Lung (tissue), 12 donors: ENCODE results near the gene TYW1. TPM values are rescaled to one million over a fixed set of nuclear protein-coding genes. Genes with fewer than 3 reads are reported as not detected.
"Not testable (repeated sequence)": the region's sequence is repeated elsewhere in the genome, so short reads cannot be mapped to it uniquely, and the experiment has no call there.

Experiments used
- ATAC-seq: fragments of 200-7000 bp; cut with Tn5 transposase; one replicate; pipeline ENCODE4 v1.9.1; 2020; ENCODE audit warnings: moderate number of reproducible peaks; ENCODE audit not compliant: insufficient read depth, low FRiP score
- DNase-seq, 3 donors: peaks; one replicate each; pipeline ENCODE4 v3.0.0-alpha.2; 2013 to 2017
- H3K27ac ChIP-seq, 2 donors: one replicate each; pipeline ENCODE4 v1.5.1; 2013; ENCODE audit warnings: mild to moderate bottlenecking in 2 of 2, moderate library complexity in 2 of 2, control low read depth in 1 of 2, inconsistent platforms in 1 of 2, low read depth in 1 of 2, low read length in 1 of 2
- H3K27me3 ChIP-seq, 3 donors: one replicate each; pipeline ENCODE4 v1.5.1; 2013; ENCODE audit warnings: low read length in 2 of 3; ENCODE audit not compliant: control insufficient read depth in 3 of 3, insufficient read depth in 3 of 3
- H3K36me3 ChIP-seq, 4 donors: one replicate each; pipeline ENCODE4 v1.5.1; 2013; ENCODE audit warnings: low read length in 4 of 4, mild to moderate bottlenecking in 1 of 4, moderate library complexity in 1 of 4; ENCODE audit not compliant: control insufficient read depth in 4 of 4, insufficient read depth in 4 of 4
- H3K4me1 ChIP-seq, 5 donors: one replicate each; pipeline ENCODE4 v1.5.1; 2013; ENCODE audit warnings: low read length in 5 of 5, mild to moderate bottlenecking in 2 of 5, moderate library complexity in 1 of 5; ENCODE audit not compliant: control insufficient read depth in 5 of 5, insufficient read depth in 5 of 5
- H3K4me3 ChIP-seq: one replicate; pipeline ENCODE4 v1.5.1; 2013; ENCODE audit warnings: mild to moderate bottlenecking, control low read depth, moderate library complexity
- H3K9ac ChIP-seq, 2 donors: one replicate each; pipeline ENCODE4 v1.5.1; 2013; ENCODE audit warnings: low read length in 2 of 2, control low read depth in 1 of 2; ENCODE audit not compliant: insufficient read depth in 1 of 2
- H3K9me3 ChIP-seq, 4 donors: one replicate each; pipeline ENCODE4 v1.5.1; 2013; ENCODE audit warnings: low read length in 3 of 4, mild to moderate bottlenecking in 1 of 4, moderate library complexity in 1 of 4; ENCODE audit not compliant: control insufficient read depth in 4 of 4, insufficient read depth in 3 of 4
- WGBS, 2 donors: extraction: QIAGEN DNeasy Blood & Tissue Kit; methylation state at CpG; one replicate each; pipeline ENCODE4 v1.1.7; 2013; 5-methylcytosine and 5-hydroxymethylcytosine counted together
- polyA plus RNA-seq, 2 donors: library from polyadenylated mRNA; stranded (reverse); fragments of 200-250 nt; gene quantifications; one replicate each; pipeline ENCODE4 v1.2.1, GENCODE V29; 2013
- total RNA-seq, 2 donors: library from RNA; depleted of rRNA in 1 of 2; stranded (reverse); fragments of >200 nt in 1 of 2; gene quantifications; one replicate each; pipeline ENCODE4 v1.2.1, GENCODE V29; 2014 to 2021
- TF ChIP-seq, protein P1 (sequence below): IDR thresholded peaks from 2 replicates; pipeline ENCODE4 v1.5.1; 2012; ENCODE audit warnings: mild to moderate bottlenecking; ENCODE audit errors: control extremely low read depth, extremely low read depth
- donor health status: control.
- donor health status: control.
- donor health status: Bipolar disorder and iron deficiency.
- donor health status: healthy.
- donor health status: DM: yes; HTN: yes; CAD: no.

The TYW1 gene
- total and polyA plus RNA-seq, 4 donors, result 6.1 to 27.1 (median 12.0) TPM

DNA sequence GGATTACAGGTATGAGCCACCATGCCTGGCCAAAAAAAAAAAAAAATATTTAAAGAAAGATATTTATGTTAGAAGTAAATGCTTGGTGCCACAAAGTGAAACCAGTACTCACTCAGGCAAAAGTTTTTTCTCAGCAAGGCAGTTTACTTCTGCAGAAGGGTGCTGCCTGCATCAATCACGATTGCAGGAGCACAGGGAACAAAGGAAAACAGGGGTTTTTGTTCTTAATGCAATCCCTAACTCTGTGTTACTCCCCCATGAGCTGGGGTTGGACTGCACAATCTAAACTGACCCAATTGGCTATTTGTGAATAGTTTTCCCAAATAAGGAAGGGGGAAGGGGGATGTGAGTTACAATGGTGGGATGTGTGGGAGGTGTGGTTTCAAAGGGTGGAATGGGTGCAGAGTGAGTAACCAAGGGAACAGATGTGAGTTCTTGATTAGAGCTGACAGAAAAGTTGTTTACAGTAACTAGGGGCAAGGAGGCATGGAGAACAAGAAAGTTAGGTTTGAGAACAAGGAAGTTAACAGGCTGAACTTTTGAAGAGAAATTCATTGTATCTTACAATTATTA is 255.4 kb downstream of the TYW1 start:
- WGBS, 2 donors, result 94 to 100% methylated on average over 1 of the region's 1 CpG
- Histone ChIP-seq H3K9me3 (peaks cover 0 to 6% (median 3%) of the 10 kb centered on the region in 4 donors), H3K4me3 (no peak overlapping the region), H3K36me3 (peaks cover 0 to 5% (median 3%) of the 10 kb centered on the region in 4 donors), H3K9ac (no peak overlapping the region), H3K27me3 (no peaks in the 10 kb centered on the region), H3K4me1 (no peaks in the 10 kb centered on the region), H3K27ac (no peak overlapping the region)
- ATAC-seq (no peak), DNase-seq (no peak)
- TF ChIP-seq, protein P1, sequence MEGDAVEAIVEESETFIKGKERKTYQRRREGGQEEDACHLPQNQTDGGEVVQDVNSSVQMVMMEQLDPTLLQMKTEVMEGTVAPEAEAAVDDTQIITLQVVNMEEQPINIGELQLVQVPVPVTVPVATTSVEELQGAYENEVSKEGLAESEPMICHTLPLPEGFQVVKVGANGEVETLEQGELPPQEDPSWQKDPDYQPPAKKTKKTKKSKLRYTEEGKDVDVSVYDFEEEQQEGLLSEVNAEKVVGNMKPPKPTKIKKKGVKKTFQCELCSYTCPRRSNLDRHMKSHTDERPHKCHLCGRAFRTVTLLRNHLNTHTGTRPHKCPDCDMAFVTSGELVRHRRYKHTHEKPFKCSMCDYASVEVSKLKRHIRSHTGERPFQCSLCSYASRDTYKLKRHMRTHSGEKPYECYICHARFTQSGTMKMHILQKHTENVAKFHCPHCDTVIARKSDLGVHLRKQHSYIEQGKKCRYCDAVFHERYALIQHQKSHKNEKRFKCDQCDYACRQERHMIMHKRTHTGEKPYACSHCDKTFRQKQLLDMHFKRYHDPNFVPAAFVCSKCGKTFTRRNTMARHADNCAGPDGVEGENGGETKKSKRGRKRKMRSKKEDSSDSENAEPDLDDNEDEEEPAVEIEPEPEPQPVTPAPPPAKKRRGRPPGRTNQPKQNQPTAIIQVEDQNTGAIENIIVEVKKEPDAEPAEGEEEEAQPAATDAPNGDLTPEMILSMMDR, result no peak

- H3K4me1 ChIP-seq, H3K27ac ChIP-seq, H3K27me3 ChIP-seq, DNase-seq, H3K36me3 ChIP-seq, H3K4me3 ChIP-seq, H3K9ac ChIP-seq, ATAC-seq, H3K9me3 ChIP-seq: not testable (repeated sequence)
- WGBS, 2 donors, result 85 to 97% methylated on average over 2 of the region's 3 CpGs
Measured at GRCh38 chr7:67255076-67255475, 258.4 kb downstream of the TYW1 start.

GRCh38 chr7:67257779-67258178 is 261.1 kb downstream of the TYW1 start:
- H3K9me3 ChIP-seq, H3K36me3 ChIP-seq, DNase-seq, H3K9ac ChIP-seq, H3K4me3 ChIP-seq, H3K27me3 ChIP-seq, H3K4me1 ChIP-seq, H3K27ac ChIP-seq, ATAC-seq: not testable (repeated sequence)
- 48 to 50% methylated on average over 1 of the region's 1 CpG for WGBS, 2 donors

DNA sequence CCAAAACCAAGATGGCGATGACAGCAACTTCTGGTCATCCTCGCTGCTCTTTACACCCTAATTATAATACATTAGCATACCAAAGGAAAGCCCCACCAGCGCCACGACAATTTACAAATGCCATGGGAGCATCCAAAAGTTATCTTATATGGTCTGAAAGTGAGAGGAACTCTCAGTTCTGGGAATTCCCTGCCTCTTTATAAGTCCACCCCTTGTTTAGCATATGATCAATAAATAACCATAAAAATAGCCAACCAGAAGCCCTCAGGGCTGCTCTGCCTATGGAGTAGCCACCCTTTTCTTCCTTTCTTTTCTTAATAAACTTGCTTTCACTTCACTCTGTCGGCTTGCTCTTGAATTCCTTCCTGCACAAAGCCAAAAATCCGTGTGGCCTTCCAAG is 262.7 kb downstream of the TYW1 start:
- WGBS, 2 donors, result 93 to 96% methylated on average over 6 of the region's 6 CpGs
- not testable (repeated sequence) for ATAC-seq, H3K9me3 ChIP-seq, DNase-seq, H3K36me3 ChIP-seq, H3K27ac ChIP-seq, H3K9ac ChIP-seq, H3K4me1 ChIP-seq, H3K4me3 ChIP-seq, H3K27me3 ChIP-seq

GRCh38 chr7:67260166-67260586 is 263.5 kb downstream of the TYW1 start:
- DNase-seq, H3K9ac ChIP-seq, ATAC-seq, H3K27me3 ChIP-seq, H3K4me1 ChIP-seq, H3K9me3 ChIP-seq, H3K4me3 ChIP-seq, H3K36me3 ChIP-seq, H3K27ac ChIP-seq: not testable (repeated sequence)
- whole genome bisulfite sequencing, 2 donors, result 77 to 80% methylated on average over 6 of the region's 6 CpGs

DNA sequence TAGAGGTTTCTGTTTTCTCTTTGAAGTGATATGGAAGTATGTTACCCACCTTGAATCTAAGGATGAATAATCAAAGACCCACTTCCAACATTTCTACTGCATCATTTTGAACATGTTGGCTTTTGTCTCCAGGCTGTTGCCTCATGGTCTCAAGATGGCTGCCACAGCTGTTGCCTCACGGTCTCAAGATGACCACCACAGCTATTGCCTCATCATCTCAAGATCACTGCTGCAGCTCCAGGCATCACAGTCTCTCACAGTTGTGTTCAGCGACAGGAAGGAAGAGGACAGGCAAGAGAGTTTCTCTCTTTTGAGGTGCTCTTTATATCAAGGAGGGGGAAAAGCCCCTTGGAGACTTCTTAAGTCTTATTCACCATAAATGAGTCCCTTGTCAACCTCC is 267.4 kb downstream of the TYW1 start:
- DNase-seq, H3K27ac ChIP-seq, H3K27me3 ChIP-seq, H3K4me1 ChIP-seq, H3K36me3 ChIP-seq, ATAC-seq, H3K4me3 ChIP-seq, H3K9me3 ChIP-seq, H3K9ac ChIP-seq: not testable (repeated sequence)
- WGBS, 2 donors, result 65 to 87% methylated on average over 2 of the region's 2 CpGs

DNA sequence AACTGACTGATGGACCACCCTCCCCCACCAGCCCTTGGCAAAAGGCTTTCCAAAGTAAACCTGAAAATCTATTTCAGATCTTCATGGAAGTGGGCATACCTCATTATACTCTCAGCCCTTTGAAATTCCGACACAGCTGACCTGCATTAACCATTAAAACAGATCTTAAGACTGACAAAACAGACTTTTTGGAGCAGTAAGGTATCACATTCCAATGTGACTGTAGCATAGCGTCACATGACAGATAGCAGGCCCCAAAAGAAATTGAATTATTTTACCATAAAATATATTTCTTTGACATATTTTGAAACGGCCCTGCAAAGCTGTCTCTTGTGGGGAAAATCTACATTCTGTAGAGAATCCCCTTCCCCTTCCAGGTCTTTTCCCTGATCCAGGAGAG is 269.4 kb downstream of the TYW1 start:
- H3K4me1 ChIP-seq, H3K9me3 ChIP-seq, H3K4me3 ChIP-seq, H3K27me3 ChIP-seq, DNase-seq, H3K36me3 ChIP-seq, H3K27ac ChIP-seq, ATAC-seq, H3K9ac ChIP-seq: not testable (repeated sequence)
- WGBS, 2 donors, result 79 to 91% methylated on average over 3 of the region's 3 CpGs
